Fibroblast of the aortic adventitia (primary cell): ENCODE measurements around the gene CHAMP1. TPM values are rescaled to one million over a fixed set of nuclear protein-coding genes. Genes with fewer than 3 reads are reported as not detected.
A peak's percentile ranks its signal among the peaks of the same experiment; 100 is the strongest.
"Not testable (repeated sequence)": the region's sequence is repeated elsewhere in the genome, so short reads cannot be mapped to it uniquely, and the experiment has no call there.

ENCODE experiments used
- DNase-seq: peaks from one replicate; pipeline ENCODE4 v3.0.0-alpha.2; 2010; ENCODE audit warnings: low read depth
- H3K4me3 ChIP-seq: 2 replicates; pipeline ENCODE4 v1.5.1; 2011; ENCODE audit warnings: low read depth, mild to moderate bottlenecking, control low read depth, low read length, moderate library complexity
- CTCF ChIP-seq: IDR thresholded peaks from 2 replicates; pipeline ENCODE4 v1.5.1; 2011; ENCODE audit warnings: mild to moderate bottlenecking, low read length, control low read depth, inconsistent platforms; ENCODE audit not compliant: insufficient read depth
- total RNA-seq: library from RNA; depleted of rRNA; stranded (reverse); fragments of >200 nt; gene quantifications from 2 replicates; pipeline ENCODE4 v1.2.3, GENCODE V29; 2012; ENCODE audit warnings: low replicate concordance

Gene CHAMP1
- total RNA-seq, 1 donor, result 22.5 TPM

DNA sequence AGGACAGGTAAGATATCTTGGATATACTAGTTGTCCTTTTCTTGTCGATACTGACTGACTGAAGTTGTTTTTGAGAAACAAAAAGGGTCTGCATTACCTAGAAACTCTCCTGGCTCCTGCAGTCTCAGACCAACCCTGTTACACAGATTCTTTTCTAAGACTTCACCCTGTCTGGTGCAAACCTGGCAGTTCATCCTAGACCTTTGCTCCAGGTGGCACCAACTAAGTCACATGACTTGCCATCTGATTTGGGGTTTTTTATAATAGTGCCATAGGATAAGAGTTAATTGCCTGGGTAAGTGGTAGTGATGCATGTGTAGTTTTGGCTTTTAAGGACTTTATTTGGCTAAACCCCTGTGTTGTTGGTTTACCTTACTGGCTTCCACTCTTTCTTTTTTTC, 14.3 kb downstream of the CHAMP1 start:
- TF ChIP-seq CTCF, result no peak
- no peak overlapping the region for H3K4me3 ChIP-seq
- DNase-seq, result no peak

DNA sequence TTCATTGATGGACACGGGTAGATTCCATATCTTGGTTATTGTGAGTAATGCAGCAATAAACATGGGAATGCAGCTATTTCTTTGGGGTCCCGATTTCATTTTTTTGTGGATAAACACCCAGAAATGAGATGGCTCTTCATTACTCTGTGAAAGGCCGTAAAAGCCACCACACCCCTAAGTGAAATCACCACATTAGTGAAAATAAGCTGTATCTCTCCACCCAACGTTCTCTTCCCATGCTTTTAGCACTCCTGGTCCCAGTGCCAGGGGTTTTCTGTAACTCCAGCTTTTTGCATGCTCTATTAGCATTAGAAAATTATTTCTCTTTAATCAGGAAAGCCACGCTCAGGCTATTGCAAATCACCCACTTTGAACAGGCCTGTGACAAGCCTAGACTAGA, 15.8 kb downstream of the CHAMP1 start:
- H3K4me3 ChIP-seq, result no peak overlapping the region
- DNase-seq, result no peak
- TF ChIP-seq CTCF, result no peak

- not testable (repeated sequence) for H3K4me3 ChIP-seq, DNase-seq
Observed at GRCh38 chr13:114333881-114334280, 19.6 kb downstream of the CHAMP1 start.

GRCh38 chr13:114334305-114335053, 20.2 kb downstream of the CHAMP1 start:
- TF ChIP-seq CTCF, result no peak
- no peak for DNase-seq
- H3K4me3 ChIP-seq, result no peak overlapping the region

- not testable (repeated sequence) for H3K4me3 ChIP-seq, DNase-seq
Observed at GRCh38 chr13:114336457-114336856, 22.2 kb downstream of the CHAMP1 start.

DNA sequence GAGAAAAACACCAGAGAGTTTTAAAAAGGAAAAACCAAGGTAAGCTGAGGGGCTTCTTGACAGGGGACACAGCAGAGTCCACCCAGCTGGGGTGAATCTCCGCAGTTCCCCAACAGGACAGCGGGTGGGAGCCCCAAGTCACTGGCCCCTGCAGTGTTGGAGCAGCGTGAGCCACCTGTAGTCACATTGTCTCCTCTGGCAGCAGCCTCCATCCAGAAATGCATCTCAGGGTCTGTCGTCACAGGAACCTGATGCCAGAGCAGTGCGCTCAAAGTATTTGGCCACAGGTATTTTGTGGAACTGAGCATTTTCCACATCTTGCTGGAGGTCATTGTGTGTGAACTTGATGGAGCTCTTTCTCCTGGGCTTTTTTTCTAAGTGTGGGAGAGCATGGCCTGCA, 24.7 kb downstream of the CHAMP1 start:
- no peak for TF ChIP-seq CTCF
- DNase-seq, result no peak
- no peak overlapping the region for H3K4me3 ChIP-seq

DNA sequence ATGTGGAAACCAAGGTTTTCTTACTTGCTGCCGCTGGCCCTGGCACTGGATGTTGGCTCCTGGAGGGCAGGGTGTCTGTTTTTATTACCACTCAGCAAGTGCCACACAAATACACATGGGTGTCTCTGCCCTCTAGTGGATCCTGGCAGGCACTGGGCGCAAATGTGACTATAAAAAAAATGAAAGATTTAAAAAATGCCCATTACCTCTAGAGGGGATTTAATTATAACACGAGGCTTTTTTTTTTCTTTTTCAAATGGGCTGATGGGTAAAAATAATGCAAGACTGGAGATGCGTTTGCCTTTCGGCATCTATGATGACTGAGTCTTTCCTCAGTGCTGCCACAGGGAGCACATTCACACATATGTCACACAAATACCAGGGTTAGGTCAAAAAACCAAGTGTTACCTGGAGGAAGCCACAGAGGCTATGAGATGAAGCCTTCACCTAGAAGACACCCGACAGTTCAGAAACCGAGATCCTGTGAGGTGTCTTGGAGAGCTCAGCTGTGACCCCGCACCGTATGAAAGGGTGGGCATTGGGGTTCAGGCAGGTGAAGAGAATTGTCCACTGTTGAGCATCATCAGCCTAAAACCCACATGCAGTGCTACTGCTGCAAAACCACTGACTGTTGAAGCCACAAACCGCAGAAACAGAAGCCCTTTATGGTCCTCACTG, 25.7 kb downstream of the CHAMP1 start:
- DNase-seq, result peak; percentile 53
- peak; percentile 73 for TF ChIP-seq CTCF
- no peak overlapping the region for H3K4me3 ChIP-seq
